Measurements from ENCODE around the gene ANTKMT.

- TF ChIP-seq CTCF (IDR thresholded peaks at IDR 0.05; ENCODE audit: low read depth, low read length, missing input control), result no peak
- TF ChIP-seq, protein P1, sequence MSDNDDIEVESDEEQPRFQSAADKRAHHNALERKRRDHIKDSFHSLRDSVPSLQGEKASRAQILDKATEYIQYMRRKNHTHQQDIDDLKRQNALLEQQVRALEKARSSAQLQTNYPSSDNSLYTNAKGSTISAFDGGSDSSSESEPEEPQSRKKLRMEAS (IDR thresholded peaks at IDR 0.05), result no peak
- no peak for TF ChIP-seq TAF1 (conservative IDR thresholded peaks at IDR 0.05)
- no peak for TF ChIP-seq FOXA1 (IDR thresholded peaks at IDR 0.05)
- TF ChIP-seq JUND (IDR thresholded peaks at IDR 0.05), result no peak
- no peak for TF ChIP-seq ZBTB33 (IDR thresholded peaks at IDR 0.05)
- no peak for TF ChIP-seq YY1 (IDR thresholded peaks at IDR 0.05)
- no peak for TF ChIP-seq HNF4A (conservative IDR thresholded peaks at IDR 0.05)
- TF ChIP-seq EGR1 (IDR thresholded peaks at IDR 0.05; ENCODE audit: low read depth in 2 of 2), result no peak
- TF ChIP-seq RAD21 (IDR thresholded peaks at IDR 0.05), result no peak
- TF ChIP-seq RXRA (IDR thresholded peaks at IDR 0.05), result no peak
These were observed 28.4 kb upstream of the ANTKMT start for GRCh38 chr16:692356-693108.

Measured in liver (tissue), 3 donors.